NCI-H146 treated with DMSO at 0.1 percent for 48 hours (cell line): ENCODE data around the gene GPR150.

Experiments used
- DNase-seq: peaks from one replicate; lab custom pipeline; 2025; ENCODE audit not compliant: unreplicated experiment; lab: John Stamatoyannopoulos, UW

The GPR150 gene

DNA sequence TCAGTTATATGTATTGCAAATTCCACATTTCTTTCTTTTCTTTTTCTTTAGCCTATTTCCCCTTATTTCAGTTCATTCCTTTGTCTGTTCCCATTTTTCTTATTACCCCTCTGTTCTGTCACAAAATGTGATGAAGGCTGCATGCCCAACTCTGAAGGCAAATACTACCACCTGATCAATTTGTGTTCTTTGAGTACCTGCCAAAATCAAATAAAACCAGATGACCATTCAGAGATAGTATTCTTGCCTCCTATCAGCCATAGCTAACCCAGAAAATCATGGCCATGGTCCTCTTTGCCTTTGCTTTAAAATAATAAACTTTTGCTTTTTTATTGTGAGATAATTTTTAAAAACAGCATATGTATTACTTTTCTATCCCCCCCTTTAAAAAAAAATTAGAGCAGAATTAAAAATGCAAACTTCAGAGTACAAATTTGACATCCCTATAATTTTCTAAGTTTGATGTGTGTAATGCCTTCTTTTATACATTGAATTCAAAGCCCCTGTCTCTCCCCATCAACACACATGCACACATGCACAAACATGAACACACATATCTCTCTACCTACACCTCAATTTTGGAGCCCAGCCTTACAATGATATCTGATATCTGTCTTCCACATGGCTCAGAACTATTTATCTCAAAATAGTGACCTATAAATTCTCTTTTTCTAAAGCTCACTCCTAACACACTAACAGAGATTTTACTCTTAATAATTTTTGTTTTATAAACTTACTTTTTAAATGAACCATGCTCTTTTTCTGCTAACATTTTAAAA, 30.1 kb downstream of the GPR150 start:
- no peak for DNase-seq

DNA sequence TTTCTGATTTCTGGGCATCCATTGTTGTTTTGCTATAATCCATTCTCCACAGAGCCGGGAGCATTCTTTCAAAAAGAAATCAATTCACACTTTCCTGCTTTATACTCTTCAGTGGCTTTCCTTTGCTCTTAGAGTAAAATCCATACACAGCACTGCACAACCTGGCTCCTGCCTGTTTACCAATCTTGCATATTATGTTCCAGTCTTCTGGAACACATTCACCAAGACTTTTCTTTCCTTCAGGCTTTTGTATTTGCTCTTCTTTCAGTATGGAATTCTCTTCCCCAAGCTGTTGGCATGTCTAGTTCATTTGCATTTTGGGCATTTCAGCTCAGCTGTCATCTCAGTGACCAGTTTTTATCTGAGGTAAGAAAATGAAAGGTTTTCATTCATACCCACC, 33.0 kb downstream of the GPR150 start:
- DNase-seq = no peak

DNA sequence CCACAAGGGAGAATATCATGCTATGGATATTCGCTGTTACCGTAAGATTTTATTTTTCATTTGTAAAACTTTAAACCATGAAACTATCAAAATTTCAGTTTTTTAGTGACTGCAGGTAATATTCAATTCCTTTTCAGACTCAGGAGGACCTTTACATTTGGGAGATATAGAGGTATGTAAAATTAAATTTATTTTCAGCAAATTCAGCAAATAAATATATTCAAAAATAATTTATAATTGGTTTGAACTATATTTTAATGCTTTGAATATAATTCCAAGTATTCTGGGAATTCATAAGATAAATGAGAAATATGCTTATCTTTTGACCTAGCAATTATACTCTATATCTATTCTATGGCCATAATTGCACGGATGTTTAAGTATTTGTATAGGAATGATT, 34.3 kb downstream of the GPR150 start:
- no peak for DNase-seq

DNA sequence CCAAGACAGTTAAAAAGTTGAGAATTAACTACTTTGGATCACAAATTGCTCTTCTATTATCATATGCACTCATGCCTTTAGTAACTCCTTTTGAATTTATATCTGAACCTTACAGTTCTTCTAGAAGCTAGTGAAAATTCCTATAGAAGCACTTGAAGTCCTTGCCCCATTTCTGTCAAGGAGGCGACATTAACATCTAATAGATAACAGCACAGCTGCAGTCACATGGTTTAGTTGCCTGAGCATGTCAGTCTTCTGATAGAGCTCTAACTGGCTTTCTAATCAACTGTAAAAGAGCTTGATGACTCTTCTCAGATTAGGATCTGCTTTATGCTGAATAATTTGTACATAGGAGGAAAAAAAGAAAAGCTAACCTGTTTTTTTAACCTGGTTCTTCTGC, 35.7 kb downstream of the GPR150 start:
- DNase-seq = no peak

DNA sequence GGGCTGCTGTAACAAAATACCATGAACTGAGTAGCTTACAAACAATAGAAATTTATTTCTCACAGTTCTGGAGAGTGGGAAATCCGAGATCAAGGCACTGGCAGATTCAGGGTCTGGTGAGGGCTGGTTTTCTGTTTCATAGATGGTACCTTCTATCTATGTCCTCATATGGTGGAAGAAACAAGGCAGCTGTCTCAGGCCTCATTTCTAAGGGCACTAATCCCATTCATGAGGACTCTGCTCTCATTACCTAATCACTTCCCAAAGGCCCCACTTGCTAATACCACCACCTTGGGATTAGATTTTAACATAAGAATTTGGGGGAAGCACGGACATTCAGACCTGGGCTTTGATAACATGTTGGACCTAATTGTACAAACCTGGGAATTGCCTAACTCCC, 40.2 kb downstream of the GPR150 start:
- DNase-seq = no peak

DNA sequence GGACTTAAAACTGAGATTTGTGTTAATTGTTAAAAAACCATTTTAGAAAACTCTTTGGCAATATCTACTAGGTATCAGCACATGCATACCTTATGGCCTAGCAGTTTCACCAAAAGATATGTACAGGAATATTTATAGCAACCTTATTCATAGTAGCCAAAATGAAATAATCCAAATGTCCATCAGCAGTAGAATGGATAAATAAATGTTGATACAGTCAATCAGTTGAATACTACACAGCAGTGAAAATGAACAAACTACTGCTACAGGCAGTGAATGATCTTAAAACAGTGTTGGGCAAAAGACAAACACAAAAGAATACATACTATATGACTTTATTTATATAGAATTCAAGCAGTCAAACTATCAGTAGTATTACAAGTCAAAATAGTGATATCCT, 43.1 kb downstream of the GPR150 start:
- no peak for DNase-seq

DNA sequence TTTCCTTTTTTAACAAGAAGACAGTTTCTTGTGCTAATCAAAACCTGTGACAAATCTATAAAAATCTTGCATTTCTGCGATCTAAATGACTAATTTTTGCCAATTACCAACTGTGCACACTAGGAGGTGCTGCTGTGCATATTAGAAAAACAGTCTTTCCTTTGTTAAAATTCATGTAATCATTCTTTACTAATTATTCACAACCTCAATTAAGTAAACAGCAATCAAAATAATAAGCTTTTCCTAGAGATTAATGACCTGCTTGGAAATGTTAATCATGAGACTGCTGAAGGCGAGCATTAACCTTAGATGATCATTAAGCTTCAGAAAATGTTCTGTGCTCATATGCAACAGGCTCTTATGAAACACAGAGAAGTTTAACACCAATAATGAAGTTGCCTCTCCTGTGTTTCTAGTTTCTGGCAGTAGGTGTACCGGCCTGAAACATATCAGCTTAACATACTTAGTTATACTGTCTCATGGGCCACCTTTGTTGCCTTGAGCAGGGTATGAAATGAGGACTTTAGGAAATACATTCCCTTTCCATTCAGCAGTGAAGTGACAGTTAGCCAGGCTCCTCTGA, 44.4 kb downstream of the GPR150 start:
- peak; percentile 21 for DNase-seq

DNA sequence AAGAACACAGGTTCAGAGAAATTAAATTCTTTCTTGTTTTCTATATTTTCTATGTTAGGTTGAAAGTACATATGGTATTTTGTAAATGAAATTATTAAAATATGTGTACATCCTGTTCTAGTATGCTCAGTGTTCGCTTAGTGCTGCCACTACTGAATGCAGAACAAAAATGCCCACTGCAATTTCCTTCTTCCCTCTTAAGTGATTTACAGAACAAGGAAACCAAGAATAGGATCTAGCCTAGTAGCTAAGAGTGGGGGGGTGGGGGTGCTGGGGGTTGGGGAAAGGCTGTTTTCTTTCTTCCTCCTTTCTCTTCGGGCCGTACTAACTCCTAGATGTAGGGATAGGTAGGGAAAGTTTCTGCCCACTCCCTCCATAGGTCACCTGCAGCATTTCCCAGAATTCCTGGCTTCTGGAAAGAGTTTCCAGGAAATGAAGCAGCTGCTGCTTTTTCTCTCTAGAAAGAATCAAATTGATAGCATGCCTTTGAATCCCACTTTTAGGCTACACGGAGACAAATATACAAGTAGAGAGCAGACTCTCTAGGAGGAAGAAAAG, 47.3 kb downstream of the GPR150 start:
- no peak for DNase-seq

DNA sequence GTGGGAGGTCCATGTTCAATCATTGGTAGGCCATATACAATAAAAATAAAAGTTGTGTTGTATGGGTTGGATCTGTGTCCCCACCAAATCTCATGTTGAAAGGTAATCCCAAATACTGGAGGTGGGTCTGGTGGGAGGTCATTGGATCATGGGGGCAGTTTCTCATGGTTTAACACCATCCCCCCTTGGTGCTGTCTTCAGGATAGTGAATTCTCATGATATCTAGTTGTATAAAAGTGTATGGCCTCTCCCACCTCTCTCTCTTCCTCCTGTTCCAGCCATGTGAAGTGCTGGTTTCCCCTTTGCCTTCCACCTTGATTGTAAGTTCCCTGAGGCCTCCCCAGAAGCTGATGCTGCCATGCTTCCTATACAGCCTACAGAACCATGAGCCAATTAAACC, 47.8 kb downstream of the GPR150 start:
- DNase-seq = no peak

DNA sequence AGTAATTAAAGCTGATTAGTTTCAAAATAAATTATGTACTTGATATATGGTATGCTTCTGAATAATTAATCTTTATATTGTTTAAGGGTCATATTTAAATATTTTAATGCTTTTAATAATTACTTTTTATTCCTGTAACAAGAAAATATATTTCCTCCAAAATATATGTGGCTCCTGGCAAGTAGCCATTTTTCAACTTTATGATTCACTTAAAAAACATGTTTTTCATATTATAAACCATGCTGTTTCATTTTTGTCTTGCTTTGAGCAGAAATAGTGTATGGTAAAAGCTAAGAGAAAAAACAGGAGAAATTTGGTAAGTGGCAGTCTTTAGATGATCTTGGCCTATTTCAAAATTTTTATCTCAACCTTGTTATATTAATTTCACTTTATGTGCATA, 48.3 kb downstream of the GPR150 start:
- no peak for DNase-seq

DNA sequence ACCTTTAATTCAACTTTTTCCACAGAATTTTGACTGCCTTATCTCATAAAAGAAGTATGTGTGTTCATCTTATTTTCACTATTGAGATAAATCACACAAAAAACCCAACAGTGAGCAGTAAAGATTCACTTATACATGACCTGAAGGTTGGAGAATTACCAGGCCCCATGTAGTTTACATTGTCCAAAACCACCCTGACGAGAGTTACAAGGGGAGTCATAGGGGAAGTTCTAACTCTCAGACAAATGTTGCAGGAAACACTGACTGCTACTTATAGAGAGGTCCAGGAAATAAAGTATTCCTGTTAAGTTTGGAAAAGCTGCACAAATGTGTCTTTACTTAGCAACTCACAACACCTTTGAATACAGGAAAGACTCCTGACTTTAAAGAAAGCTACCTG, 48.8 kb downstream of the GPR150 start:
- DNase-seq = no peak

DNA sequence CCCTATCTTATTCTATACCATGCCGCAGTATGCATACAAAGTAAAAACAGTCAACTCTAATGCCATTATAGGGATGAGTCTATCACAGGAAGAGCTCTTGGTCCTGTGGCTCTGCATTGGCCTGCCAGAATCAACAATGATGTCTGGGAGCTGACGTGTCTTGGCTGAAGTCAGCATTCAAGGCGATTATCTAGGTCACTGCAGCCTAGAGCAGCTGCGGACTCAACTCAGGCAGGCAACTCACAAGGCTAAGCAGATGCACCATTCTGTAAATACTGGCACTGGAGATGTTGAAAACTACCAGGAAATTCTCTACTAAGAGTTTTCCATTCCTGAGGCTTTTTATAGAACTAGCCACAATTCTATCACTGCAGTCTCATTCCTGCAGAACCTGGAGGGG, 49.7 kb downstream of the GPR150 start:
- no peak for DNase-seq

DNA sequence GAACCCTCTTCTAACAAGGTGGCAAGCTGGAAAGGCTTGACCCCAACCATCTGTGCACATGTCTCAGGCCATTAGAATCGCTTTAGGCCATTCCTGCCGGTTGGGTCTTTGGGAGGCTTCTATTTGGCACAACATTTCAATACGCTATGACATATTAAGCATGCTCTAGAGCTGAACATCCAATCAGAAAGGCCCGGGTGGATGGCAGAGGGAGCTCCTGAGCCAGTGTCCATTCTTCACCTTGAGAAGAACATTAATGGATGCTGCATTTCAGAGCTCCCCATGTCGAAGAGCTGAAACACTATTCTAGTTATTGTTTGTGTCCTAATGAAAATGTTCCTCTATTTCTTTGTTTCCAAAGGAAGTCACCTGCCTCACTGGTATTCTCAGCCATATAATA, 50.1 kb downstream of the GPR150 start:
- DNase-seq = no peak

DNA sequence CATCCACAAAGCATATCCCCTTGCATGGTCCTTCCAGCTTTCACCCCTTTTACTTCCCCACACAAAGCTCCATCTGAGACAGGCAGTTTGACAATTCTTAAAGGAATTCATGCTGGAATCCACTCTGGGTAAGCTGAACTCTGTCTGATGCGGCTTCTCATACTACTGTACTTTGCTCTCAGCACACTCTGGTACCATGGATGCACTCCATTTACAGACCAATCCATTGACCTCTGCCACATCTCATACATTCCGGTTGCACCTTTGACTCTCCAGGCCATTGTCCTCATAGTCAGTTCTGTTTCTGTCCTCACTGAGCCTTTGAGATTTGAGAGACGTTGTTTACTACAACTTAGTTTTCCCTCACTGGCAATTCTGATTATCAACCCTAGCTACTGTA, 50.7 kb downstream of the GPR150 start:
- no peak for DNase-seq
